H4 (cell line): ENCODE results near the gene CH25H. TPM values are rescaled to one million over a fixed set of nuclear protein-coding genes. Genes with fewer than 3 reads are reported as not detected.

Experiments
- DNase-seq: peaks from one replicate; pipeline ENCODE4 v3.0.0-alpha.2; 2015; ENCODE audit warnings: low spot score
- total RNA-seq: library from RNA; depleted of rRNA; stranded (reverse); fragments of >200 nt; shearing (Covaris generic); gene quantifications from 2 replicates; pipeline ENCODE4 v1.2.3, GENCODE V29; 2014; rRNA removed

CH25H gene
- total RNA-seq, 1 experiment from 2014 or later, result 0.12 TPM

DNA sequence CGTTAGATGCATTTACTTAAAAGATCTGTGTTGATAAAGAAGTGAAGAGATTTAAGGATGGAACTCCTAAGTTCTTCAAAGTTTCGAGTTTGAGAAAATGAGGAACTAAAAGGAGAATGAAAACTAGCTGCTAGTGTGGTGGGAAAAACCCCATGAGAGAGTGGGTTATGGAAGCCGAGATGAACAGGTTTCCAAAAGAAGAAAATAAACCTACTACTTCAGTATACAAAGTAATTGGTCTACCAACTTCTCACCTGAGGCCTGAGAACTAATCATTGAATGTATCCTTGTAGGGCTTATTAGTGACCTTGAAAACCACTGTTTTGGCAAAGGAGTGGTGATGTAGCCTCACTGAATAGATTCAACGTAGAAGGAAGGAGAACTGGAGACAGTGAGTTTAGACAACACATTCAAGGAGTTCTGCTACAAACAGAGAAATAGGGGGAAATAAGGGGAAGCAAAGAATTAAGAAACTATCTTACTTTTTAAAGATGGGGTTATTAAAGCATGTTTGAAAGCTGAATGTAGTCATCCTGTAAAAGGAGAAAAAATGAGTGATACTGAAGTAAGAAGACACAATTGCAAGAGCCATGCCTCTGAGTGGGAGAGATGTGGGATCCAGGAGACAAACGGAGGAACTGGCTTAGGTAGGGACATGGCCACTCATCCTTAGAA is 50.8 kb downstream of the CH25H start:
- no peak for DNase-seq

Other genes starting within 250 kb of the CH25H start
- gene FAS, start 216.5 kb downstream of the CH25H start, total RNA-seq, result 30.3 and 30.6 TPM in 2 replicates
- 69.7 and 101 TPM in 2 replicates for gene LIPA, start 44.5 kb upstream of the CH25H start, total RNA-seq
- gene IFIT2, start 94.7 kb upstream of the CH25H start, total RNA-seq, result 3.9 and 4.0 TPM in 2 replicates
- gene IFIT3, start 120.7 kb upstream of the CH25H start, total RNA-seq, result 24.6 and 31.4 TPM in 2 replicates
- 0.12 TPM in 1 of 2 replicates, not detected in the other for gene IFIT1B, start 170.7 kb upstream of the CH25H start, total RNA-seq
- gene IFIT1, start 185.3 kb upstream of the CH25H start, total RNA-seq, result 102 and 123 TPM in 2 replicates
- gene IFIT5, start 207.3 kb upstream of the CH25H start, total RNA-seq, result 34.9 and 41.6 TPM in 2 replicates